Measurements from ENCODE around the gene SLC7A4. TPM values are rescaled to one million over a fixed set of nuclear protein-coding genes. Genes with fewer than 3 reads are reported as not detected.
"Not testable (repeated sequence)": the region's sequence is repeated elsewhere in the genome, so short reads cannot be mapped to it uniquely, and the experiment has no call there.

The SLC7A4 gene
- total RNA-seq, 3 donors from 2014 or later = 0.10 to 0.13 TPM; not detected in 1

DNA sequence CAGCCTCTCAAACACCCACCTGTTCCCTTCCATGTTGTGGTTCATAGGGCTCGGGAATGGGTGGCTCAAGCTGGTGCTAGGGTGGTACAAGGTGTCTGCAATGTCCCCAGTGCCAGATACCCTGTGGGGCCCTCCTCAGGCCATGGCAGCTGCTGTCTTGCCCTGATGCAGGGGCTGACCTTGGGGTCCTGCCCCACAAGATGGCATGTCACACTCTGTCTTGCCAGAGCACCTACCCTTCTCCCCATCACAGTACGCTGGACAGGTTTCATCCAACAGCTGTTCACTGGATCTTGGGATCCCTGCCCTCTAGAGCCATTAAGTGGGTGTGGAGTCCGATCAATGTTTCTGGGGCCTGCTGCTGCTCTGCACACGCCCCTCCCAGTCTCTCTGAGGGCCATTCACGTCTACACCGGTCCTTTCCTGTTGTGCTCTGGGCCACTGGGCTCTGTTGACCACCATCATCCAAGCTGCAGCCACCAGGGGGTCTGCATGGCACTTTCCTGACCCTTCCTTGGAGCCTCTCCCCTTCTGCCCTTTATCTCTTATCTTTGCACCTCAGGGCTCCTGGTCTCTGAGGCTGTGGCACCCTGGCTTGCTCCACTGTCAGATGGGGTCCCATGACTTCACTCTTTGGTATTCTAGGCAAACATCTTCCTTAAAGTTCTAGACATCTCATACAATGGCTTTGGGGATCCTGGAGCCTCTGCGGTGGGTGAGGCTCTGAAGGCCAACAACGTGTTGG lies 20.5 kb upstream of the SLC7A4 start:
- Mint-ChIP-seq H3K4me1 (ENCODE audit: low read depth) (peaks cover 17% of the 10 kb centered on the region), H3K36me3 (ENCODE audit: insufficient read depth) (no peaks in the 10 kb centered on the region), H3K4me3 (no peak overlapping the region), H3K27me3 (ENCODE audit: low read depth) (peaks cover 6% of the 10 kb centered on the region), H3K9me3 (no peaks in the 10 kb centered on the region)
- ATAC-seq (no peak), DNase-seq (no peak)

GRCh38 chr22:21051831-21052400 lies 19.6 kb upstream of the SLC7A4 start:
- Mint-ChIP-seq H3K36me3 (ENCODE audit: insufficient read depth) (no peaks in the 10 kb centered on the region), H3K27me3 (ENCODE audit: low read depth) (peaks cover 6% of the 10 kb centered on the region)

DNA sequence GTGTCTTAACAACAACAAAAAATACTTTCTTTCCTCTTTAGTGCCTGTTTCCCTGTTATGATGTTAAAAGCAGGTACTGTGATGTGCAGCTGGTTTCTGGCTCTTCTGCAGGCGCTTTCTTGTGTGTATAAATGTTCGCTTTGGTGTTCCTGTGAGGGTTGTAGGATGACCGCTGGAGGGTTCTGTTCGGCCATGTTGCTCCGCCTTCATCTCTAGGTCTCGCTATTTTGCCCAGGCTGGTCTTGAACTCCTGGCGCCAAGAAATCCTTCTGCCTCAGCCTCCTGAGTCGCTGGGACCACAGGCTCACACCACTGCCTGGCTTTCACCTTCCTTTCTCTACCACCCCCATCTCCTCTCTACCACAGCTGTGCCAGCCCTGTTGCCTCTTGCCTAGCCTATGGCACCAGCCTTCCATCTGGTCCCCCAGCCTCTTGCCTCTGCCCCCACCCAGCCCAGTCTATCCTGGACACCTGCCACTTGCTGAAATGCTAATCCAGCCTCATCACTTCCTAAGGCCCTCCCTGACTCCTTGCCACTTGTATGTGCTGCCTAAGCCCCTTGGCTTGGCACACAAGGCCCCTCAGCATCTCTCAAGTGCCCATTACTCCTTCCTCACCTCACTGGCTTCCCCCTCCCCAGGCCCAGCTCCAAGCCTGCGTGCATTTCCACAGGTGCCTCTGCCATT lies 18.9 kb upstream of the SLC7A4 start:
- ATAC-seq (no peak), DNase-seq (no peak)
- H3K4me1 Mint-ChIP-seq (ENCODE audit: low read depth) = peaks cover 9% of the 10 kb centered on the region
- H3K4me3 Mint-ChIP-seq = no peak overlapping the region
- H3K9me3 Mint-ChIP-seq = no peaks in the 10 kb centered on the region
- no peaks in the 10 kb centered on the region for H3K36me3 Mint-ChIP-seq (ENCODE audit: insufficient read depth)
- H3K27me3 Mint-ChIP-seq (ENCODE audit: low read depth) = peaks cover 1% of the 10 kb centered on the region

More at GRCh38 chr22:21051831-21052400, 19.6 kb upstream of the SLC7A4 start:
- peaks cover 16% of the 10 kb centered on the region for H3K4me1 Mint-ChIP-seq (ENCODE audit: low read depth)
- ATAC-seq (no peak), DNase-seq (no peak)
- no peak overlapping the region for H3K4me3 Mint-ChIP-seq
- H3K9me3 Mint-ChIP-seq = no peaks in the 10 kb centered on the region

- ATAC-seq; H3K27me3 Mint-ChIP-seq (ENCODE audit: low read depth); H3K36me3 Mint-ChIP-seq (ENCODE audit: insufficient read depth); H3K9me3 Mint-ChIP-seq; H3K4me3 Mint-ChIP-seq; DNase-seq: not testable (repeated sequence)
- H3K4me1 Mint-ChIP-seq (ENCODE audit: low read depth) = peaks cover 18% of the 10 kb centered on the region
Measured at GRCh38 chr22:21048965-21049364, 16.6 kb upstream of the SLC7A4 start.

- Mint-ChIP-seq H3K4me1 (ENCODE audit: low read depth) (peaks cover 22% of the 10 kb centered on the region), H3K27me3 (ENCODE audit: low read depth) (peaks cover 12% of the 10 kb centered on the region)
- H3K4me3 Mint-ChIP-seq; H3K36me3 Mint-ChIP-seq (ENCODE audit: insufficient read depth); ATAC-seq; DNase-seq; H3K9me3 Mint-ChIP-seq: not testable (repeated sequence)
Measured at GRCh38 chr22:21048448-21048847, 16.1 kb upstream of the SLC7A4 start.

- no peak for ATAC-seq
- peaks cover 19% of the 10 kb centered on the region for H3K27me3 Mint-ChIP-seq (ENCODE audit: low read depth)
- no peak for DNase-seq
- peaks cover 27% of the 10 kb centered on the region for H3K4me1 Mint-ChIP-seq (ENCODE audit: low read depth)
- H3K4me3 Mint-ChIP-seq = no peak overlapping the region
- no peaks in the 10 kb centered on the region for H3K36me3 Mint-ChIP-seq (ENCODE audit: insufficient read depth)
- H3K9me3 Mint-ChIP-seq = no peaks in the 10 kb centered on the region
Measured at GRCh38 chr22:21047730-21048129, 15.4 kb upstream of the SLC7A4 start.

DNA sequence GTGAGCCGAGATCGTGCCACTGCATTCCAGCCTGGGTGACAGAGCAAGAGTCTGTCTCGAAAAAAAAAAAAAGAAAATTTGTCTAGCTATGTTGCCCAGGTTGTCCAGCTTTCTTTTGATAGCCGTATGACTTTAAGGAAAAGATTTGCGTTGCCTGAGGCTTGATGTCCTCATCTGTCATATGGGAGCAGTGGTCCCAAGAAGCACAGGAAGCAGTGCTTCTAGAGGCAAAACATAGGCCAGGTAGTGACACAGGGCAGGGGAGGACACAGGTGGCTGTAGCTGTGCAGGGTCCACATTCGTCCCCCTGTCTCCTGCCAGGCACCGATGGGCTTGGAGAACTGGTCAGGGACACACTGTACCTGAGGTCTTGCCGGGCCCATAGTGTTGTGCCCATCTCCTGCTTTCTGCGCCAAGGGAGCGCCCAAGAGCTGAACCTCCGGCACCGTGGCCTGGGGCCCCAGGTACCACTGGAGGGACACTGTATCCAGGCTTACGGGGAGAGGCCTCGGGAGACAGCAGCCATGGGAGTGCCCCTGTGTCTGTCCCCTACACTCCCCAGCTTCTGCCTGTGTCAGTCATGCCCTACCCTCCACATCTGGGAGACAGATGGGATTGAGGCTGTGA lies 14.8 kb upstream of the SLC7A4 start:
- H3K27me3 Mint-ChIP-seq (ENCODE audit: low read depth) = peaks cover 21% of the 10 kb centered on the region
- H3K4me3 Mint-ChIP-seq = no peak overlapping the region
- peaks cover 27% of the 10 kb centered on the region for H3K4me1 Mint-ChIP-seq (ENCODE audit: low read depth)
- DNase-seq = no peak
- H3K9me3 Mint-ChIP-seq = no peaks in the 10 kb centered on the region
- no peak for ATAC-seq
- no peaks in the 10 kb centered on the region for H3K36me3 Mint-ChIP-seq (ENCODE audit: insufficient read depth)

GRCh38 chr22:21045585-21046294 lies 13.4 kb upstream of the SLC7A4 start, which contains the start of gene LRRC74B:
Gene LRRC74B, plus strand, starts transcription at chr22:21045946. Its CDS starts 41 bp downstream, at chr22:21045987.
- no peaks in the 10 kb centered on the region for H3K36me3 Mint-ChIP-seq (ENCODE audit: insufficient read depth)
- H3K4me3 Mint-ChIP-seq = peak within 1 kb of the TSS; percentile 59
- DNase-seq (peak; percentile 46), ATAC-seq (peak; percentile 98 to 99)
- H3K27me3 Mint-ChIP-seq (ENCODE audit: low read depth) = peaks cover 21% of the 10 kb centered on the region
- peaks cover 27% of the 10 kb centered on the region for H3K4me1 Mint-ChIP-seq (ENCODE audit: low read depth)
- H3K9me3 Mint-ChIP-seq = no peaks in the 10 kb centered on the region

DNA sequence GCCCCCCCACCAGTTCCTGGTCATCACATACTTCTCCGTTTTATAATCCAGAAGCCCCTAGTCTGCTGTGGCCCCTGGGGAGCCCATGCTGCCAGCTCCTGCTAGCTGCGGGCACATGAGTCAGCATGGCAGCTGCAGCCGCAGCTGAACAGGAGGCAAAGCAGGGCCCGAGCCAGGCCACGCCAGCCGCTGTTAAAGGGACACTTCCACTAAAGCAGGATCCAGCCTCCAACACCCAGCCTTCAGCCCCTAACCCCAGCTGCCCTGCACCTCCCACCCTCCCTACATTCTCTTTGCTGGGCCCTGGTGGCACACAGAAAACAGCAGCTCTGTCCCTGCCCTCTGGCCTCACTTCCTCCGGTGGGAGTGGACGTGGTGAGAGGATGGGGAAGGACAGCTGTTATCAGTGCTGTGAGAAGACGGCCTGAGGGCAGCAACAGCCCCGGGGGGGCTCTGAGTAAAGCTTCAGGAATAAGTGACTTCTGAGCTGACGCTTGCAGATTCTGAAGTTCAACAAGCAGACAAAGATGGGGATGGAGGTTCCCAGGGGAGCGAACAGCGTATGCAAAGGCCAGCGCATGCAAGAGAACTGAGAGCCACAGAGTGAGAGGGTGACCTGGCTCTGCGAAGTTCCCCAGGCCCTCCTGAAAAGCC lies 12.7 kb upstream of the SLC7A4 start:
- H3K4me3 Mint-ChIP-seq = peak overlapping the region; percentile 59
- ATAC-seq = peak; percentile 47 to 48
- peaks cover 21% of the 10 kb centered on the region for H3K27me3 Mint-ChIP-seq (ENCODE audit: low read depth)
- H3K36me3 Mint-ChIP-seq (ENCODE audit: insufficient read depth) = no peaks in the 10 kb centered on the region
- H3K4me1 Mint-ChIP-seq (ENCODE audit: low read depth) = peaks cover 27% of the 10 kb centered on the region
- no peaks in the 10 kb centered on the region for H3K9me3 Mint-ChIP-seq
- DNase-seq = no peak

GRCh38 chr22:21043860-21044535 lies 11.6 kb upstream of the SLC7A4 start:
- no peaks in the 10 kb centered on the region for H3K36me3 Mint-ChIP-seq (ENCODE audit: insufficient read depth)
- H3K9me3 Mint-ChIP-seq = no peaks in the 10 kb centered on the region
- peaks cover 25% of the 10 kb centered on the region for H3K27me3 Mint-ChIP-seq (ENCODE audit: low read depth)
- peaks cover 27% of the 10 kb centered on the region for H3K4me1 Mint-ChIP-seq (ENCODE audit: low read depth)
- DNase-seq (no peak), ATAC-seq (no peak)
- no peak overlapping the region for H3K4me3 Mint-ChIP-seq

DNA sequence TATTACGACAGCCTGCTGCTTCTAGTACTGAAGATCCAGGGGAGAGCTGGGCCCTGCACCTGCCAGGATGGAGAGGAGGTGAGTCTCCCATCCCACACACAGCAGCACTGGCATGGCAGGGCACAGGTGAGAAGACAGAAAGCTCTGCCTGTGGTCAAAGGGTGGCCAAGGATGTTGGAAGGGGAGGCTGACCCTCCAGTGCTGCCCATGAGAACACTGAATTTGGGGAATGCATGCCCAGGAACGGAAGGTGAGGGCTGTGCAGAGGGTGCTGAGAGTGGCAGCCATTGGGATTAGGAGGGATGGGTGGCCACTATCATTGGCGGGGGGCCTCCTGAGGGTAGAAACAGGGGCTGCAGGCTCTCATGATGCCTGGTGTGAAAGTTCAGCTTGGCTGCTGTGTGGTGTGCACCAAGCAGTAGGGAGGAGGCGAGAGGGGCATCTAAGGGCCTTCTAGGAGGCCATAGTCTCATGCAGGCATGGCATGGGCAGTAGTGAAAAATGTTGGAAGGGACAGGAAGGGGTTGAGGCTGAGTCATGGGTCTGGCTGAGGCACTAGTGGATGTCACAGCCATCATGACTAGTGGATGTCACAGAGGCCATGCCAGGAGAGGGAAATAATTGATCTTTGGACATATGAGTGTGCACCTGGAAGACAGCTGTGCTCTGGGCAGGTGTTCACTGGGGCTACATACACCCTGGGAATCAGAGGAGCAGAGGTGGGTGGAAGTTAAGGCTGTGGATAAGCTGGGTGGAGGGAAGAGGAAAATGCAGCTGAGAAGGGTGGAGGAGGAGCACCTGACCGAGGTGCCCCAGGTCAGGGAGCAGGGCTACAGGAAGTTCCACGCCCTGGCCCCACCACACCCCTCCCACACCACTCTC lies 10.9 kb upstream of the SLC7A4 start:
- Mint-ChIP-seq H3K4me1 (ENCODE audit: low read depth) (peaks cover 27% of the 10 kb centered on the region), H3K27me3 (ENCODE audit: low read depth) (peaks cover 25% of the 10 kb centered on the region), H3K9me3 (no peaks in the 10 kb centered on the region), H3K36me3 (ENCODE audit: insufficient read depth) (no peaks in the 10 kb centered on the region), H3K4me3 (no peak overlapping the region)
- DNase-seq (no peak), ATAC-seq (no peak)

DNA sequence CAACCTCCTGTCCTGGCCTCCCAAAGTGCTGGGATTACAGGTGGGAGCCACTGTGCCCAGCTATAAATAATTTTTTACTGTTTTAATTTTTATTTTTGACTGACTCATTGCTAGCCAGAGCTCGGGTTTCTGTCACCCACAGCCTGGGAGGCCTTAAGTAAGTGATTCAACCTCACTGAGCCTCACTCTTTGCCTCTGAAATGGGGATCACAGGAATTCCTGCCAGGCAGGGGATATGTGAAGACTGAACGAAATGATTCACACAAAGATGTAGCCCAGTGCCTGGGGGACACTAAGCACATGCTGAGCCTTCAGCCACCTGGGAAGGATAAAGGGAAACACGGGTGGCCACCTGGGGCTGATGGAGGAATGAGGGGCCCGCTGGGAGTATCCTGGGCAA lies 9.6 kb upstream of the SLC7A4 start:
- no peak for DNase-seq
- no peaks in the 10 kb centered on the region for H3K36me3 Mint-ChIP-seq (ENCODE audit: insufficient read depth)

More for the DNA sequence above, 9.6 kb upstream of the SLC7A4 start:
- H3K27me3 Mint-ChIP-seq (ENCODE audit: low read depth) = peaks cover 25% of the 10 kb centered on the region
- peaks cover 27% of the 10 kb centered on the region for H3K4me1 Mint-ChIP-seq (ENCODE audit: low read depth)
- ATAC-seq = no peak
- H3K4me3 Mint-ChIP-seq = no peak overlapping the region
- H3K9me3 Mint-ChIP-seq = no peaks in the 10 kb centered on the region
